ENCODE results near the gene SBNO1. TPM values are rescaled to one million over a fixed set of nuclear protein-coding genes. Genes with fewer than 3 reads are reported as not detected.
"Not testable (repeated sequence)": the region's sequence is repeated elsewhere in the genome, so short reads cannot be mapped to it uniquely, and the experiment has no call there.

The SBNO1 gene
- total RNA-seq, 2 donors from 2014 or later = 59.8 to 64.0 TPM

DNA sequence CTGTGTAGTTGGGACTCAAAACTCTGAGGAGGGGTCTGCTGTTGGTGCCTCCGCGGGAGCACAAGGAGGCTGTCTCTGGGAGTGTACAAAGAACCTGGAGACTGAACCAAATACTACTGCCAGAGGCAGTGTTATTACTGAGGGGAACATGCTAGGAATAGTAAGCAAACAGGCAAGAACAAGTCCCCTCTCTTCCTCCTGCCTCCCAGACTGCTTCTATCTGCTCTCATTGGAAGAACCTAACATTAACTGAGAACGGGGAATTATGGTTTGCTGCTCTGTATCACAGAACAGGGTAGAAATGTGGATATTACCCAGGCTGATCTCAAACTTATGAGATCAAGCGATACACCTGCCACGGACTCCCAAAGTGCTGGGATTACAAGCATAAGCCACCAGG is 14.7 kb upstream of the SBNO1 start:
- H3K4me1 Mint-ChIP-seq = no peaks in the 10 kb centered on the region
- no peaks in the 10 kb centered on the region for H3K9me3 Mint-ChIP-seq
- H3K27me3 Mint-ChIP-seq = no peaks in the 10 kb centered on the region
- ATAC-seq (replicated peaks) = no peak
- H3K36me3 Mint-ChIP-seq (ENCODE audit: low read depth) = no peaks in the 10 kb centered on the region
- no peak overlapping the region for H3K27ac Mint-ChIP-seq
- no peak overlapping the region for H3K4me3 Mint-ChIP-seq

- not testable (repeated sequence) for ATAC-seq (replicated peaks); H3K27me3 Mint-ChIP-seq; H3K4me3 Mint-ChIP-seq; H3K27ac Mint-ChIP-seq; H3K9me3 Mint-ChIP-seq; H3K36me3 Mint-ChIP-seq (ENCODE audit: low read depth); H3K4me1 Mint-ChIP-seq
These were observed 7.8 kb upstream of the SBNO1 start for GRCh38 chr12:123372415-123372814.

- not testable (repeated sequence) for H3K4me3 Mint-ChIP-seq; H3K4me1 Mint-ChIP-seq; H3K9me3 Mint-ChIP-seq; H3K27me3 Mint-ChIP-seq; H3K27ac Mint-ChIP-seq; ATAC-seq (replicated peaks); H3K36me3 Mint-ChIP-seq (ENCODE audit: low read depth)
These were observed 7.2 kb upstream of the SBNO1 start for GRCh38 chr12:123371667-123372368.

DNA sequence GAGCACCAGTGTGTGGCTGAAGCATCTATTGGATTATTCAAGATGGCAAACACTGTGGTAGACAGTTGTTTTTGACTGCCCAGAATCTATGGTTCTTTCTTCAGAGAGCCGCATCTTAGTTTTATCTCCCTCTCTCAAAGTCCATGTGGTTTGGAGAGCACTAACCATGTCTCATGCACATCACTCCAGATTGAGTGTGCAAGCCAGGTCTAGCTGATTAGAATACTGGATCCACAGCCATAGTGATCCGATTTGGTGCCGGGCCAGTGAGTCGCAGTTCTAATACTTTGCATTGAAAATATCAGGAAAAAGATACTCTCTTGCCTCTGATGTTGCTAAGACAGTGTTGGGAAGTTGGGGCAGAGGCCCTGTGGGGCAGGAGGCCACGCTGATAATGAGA is 4.6 kb upstream of the SBNO1 start:
- no peak for ATAC-seq (replicated peaks)
- Mint-ChIP-seq H3K4me3 (no peak overlapping the region), H3K27ac (no peak overlapping the region), H3K36me3 (ENCODE audit: low read depth) (peaks cover 10% of the 10 kb centered on the region), H3K27me3 (no peaks in the 10 kb centered on the region), H3K9me3 (no peaks in the 10 kb centered on the region), H3K4me1 (peaks cover 6% of the 10 kb centered on the region)

DNA sequence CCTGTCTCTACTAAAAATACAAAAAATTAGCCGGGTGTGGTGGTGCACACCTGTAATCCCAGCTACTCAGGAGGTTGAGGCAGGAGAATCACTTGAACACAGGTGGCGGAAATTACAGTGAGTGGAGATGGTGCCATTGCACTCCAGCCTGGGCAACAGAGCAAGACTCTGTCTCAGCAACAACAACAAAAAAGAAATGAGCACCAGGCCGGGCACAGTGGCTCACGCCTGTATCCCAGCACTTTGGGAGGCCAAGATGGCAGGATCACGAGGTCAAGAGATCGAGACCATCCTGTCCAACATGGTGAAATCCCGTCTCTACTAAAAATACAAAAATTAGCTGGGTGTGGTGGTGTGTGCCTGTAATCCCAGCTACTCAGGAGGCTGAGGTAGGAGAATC is 3.8 kb upstream of the SBNO1 start:
- Mint-ChIP-seq H3K36me3 (ENCODE audit: low read depth) (peaks cover 16% of the 10 kb centered on the region), H3K27ac (peak overlapping the region; percentile 54)
- not testable (repeated sequence) for H3K27me3 Mint-ChIP-seq; ATAC-seq (replicated peaks); H3K4me1 Mint-ChIP-seq; H3K4me3 Mint-ChIP-seq; H3K9me3 Mint-ChIP-seq

DNA sequence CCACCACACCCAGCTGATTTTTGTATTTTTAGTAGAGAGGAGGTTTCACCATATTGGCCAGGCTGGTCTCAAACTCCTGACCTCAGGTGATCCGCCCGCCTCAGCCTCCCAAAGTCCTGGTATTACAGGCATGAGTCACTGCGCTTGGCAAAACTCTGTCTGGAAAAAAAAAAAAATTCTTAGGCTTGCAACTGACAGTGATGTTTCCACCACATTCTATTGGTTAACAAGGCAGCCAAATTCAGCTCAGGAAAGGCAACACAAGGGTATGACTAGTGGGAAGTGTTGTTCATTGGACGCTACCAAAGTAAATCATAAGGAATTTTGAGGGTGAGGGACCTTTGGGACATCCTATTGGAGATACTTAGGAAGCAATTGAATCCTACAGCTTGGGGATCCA is 2.9 kb upstream of the SBNO1 start:
- peaks cover 10% of the 10 kb centered on the region for H3K4me1 Mint-ChIP-seq
- no peak for ATAC-seq (replicated peaks)
- H3K27ac Mint-ChIP-seq = peak overlapping the region; percentile 54
- H3K4me3 Mint-ChIP-seq = no peak overlapping the region
- peaks cover 23% of the 10 kb centered on the region for H3K36me3 Mint-ChIP-seq (ENCODE audit: low read depth)
- H3K27me3 Mint-ChIP-seq = no peaks in the 10 kb centered on the region
- no peaks in the 10 kb centered on the region for H3K9me3 Mint-ChIP-seq

DNA sequence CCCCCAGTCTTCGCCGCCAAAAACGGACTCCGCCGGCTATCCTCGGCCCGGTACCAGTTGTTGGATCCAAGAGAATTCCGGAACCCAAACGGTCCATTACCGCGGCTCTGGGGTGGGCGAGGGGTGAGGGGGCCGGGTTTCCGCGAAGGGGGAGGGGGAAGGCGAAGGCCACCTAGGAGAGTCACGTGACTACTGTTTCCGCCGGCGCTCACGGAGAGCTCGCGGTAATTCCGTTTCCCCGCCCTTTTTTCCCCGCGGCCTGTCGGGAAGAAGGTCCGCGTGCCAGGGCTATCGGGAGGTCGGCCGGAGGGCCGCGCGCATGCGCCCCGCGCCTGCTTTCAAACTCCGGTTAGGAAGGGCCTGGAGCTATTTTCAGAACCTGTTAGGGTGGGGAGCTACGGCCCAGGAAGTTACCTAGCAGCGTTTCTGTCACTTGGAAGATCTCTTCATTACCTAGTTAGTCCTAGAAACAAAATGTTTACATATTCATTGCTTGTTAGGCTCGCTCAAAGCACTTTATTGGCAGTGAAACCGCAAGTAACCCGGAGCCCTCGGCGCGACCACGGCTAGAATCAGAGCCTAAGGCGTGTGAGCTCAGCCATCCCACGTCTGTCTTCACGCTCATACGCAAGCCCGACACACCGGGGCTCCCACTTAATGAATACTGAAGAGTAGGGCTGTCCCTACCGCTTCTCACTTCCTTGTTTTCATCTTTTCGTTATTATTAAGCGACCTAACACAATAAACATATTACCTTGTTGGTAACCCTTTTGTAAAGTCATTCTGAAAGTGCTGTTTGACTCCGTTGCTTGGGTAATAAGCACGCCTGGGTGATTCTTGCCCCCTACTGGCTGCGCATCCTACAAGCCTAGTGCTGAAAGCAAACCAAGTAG is 624 bp upstream of the SBNO1 start:
- Mint-ChIP-seq H3K4me3 (peak overlapping the region; percentile 94), H3K27ac (peak overlapping the region; percentile 100), H3K9me3 (no peaks in the 10 kb centered on the region), H3K27me3 (no peaks in the 10 kb centered on the region), H3K4me1 (peaks cover 10% of the 10 kb centered on the region), H3K36me3 (ENCODE audit: low read depth) (peaks cover 28% of the 10 kb centered on the region)
- peak; percentile 84 for ATAC-seq (replicated peaks)

DNA sequence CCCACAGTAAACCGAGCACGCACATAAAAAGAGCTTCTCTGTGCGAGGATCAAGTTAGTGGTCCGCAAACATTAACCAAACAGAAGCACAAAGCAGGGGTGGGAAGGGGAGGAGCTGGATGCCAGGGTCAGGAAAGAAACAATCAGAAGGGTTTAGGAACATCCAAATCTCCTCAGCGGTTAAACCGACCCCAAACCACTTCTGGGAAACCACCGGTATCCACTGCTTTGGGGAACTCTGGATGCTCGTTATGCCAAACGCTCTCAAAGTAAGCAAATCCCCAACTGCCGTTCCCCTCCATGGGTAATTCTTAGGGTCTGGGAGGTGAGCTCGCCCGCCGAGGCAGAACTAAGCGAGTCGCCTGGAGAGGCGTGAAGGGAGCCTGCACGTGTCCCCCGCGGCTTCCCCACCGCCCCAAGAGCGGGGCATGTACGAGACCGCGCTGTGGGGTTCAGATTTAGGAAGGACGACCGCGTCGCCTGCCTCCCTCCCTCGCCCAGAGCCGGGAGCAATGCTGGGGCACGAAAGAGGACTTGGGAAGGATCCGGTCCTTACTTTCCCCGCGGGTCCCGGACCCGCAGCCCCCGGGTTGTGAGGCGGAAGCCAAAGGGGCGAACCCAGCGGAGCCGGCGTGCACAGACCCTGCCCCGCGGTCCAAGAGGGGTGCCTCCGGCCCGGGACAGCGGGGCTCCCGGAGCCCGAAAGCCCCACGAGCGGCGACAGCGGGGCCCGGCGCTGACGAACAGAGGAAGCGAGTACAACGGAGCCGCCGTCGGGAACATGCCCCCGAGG is 711 bp downstream of the SBNO1 start:
- H3K9me3 Mint-ChIP-seq = no peaks in the 10 kb centered on the region
- no peak for ATAC-seq (replicated peaks)
- peak overlapping the region; percentile 99 for H3K4me3 Mint-ChIP-seq
- no peaks in the 10 kb centered on the region for H3K27me3 Mint-ChIP-seq
- H3K27ac Mint-ChIP-seq = peak overlapping the region; percentile 95
- H3K36me3 Mint-ChIP-seq (ENCODE audit: low read depth) = peaks cover 28% of the 10 kb centered on the region
- H3K4me1 Mint-ChIP-seq = peaks cover 10% of the 10 kb centered on the region

GRCh38 chr12:123363390-123363739 is 1.3 kb downstream of the SBNO1 start:
- no peak for ATAC-seq (replicated peaks)
- Mint-ChIP-seq H3K4me3 (peak overlapping the region; percentile 99), H3K4me1 (peaks cover 10% of the 10 kb centered on the region), H3K27ac (peak overlapping the region; percentile 95), H3K9me3 (no peaks in the 10 kb centered on the region), H3K36me3 (ENCODE audit: low read depth) (peaks cover 29% of the 10 kb centered on the region), H3K27me3 (no peaks in the 10 kb centered on the region)

DNA sequence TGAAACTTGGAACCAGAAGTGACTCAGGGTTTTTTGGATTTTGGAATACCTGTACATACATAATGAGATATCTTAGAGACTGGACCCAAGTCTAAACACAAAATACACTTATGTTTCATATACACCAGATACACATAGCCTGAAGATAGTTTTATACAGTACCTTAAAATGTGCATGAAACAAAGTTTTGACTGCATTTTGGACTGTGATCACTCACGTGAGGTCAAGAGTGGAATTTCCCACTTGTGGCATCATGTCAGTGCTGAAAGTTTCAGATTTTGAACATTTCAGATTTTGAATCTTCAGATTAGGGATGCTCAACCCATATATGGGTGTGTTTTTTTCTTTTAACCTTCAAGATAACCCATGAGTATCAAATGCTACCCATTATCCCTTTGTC is 6.6 kb downstream of the SBNO1 start:
- Mint-ChIP-seq H3K27ac (peak overlapping the region; percentile 31), H3K9me3 (no peaks in the 10 kb centered on the region), H3K4me1 (peaks cover 17% of the 10 kb centered on the region), H3K36me3 (ENCODE audit: low read depth) (peaks cover 43% of the 10 kb centered on the region), H3K4me3 (peak overlapping the region; percentile 5), H3K27me3 (no peaks in the 10 kb centered on the region)
- ATAC-seq (replicated peaks) = peak; percentile 46

GRCh38 chr12:123356159-123356670 is 8.4 kb downstream of the SBNO1 start:
- Mint-ChIP-seq H3K27ac (no peak overlapping the region), H3K27me3 (no peaks in the 10 kb centered on the region), H3K9me3 (no peaks in the 10 kb centered on the region), H3K4me1 (peaks cover 27% of the 10 kb centered on the region), H3K36me3 (ENCODE audit: low read depth) (peaks cover 50% of the 10 kb centered on the region), H3K4me3 (no peak overlapping the region)
- no peak for ATAC-seq (replicated peaks)

- Mint-ChIP-seq H3K27me3 (no peaks in the 10 kb centered on the region), H3K4me1 (peaks cover 33% of the 10 kb centered on the region), H3K27ac (no peak overlapping the region), H3K36me3 (ENCODE audit: low read depth) (peaks cover 62% of the 10 kb centered on the region), H3K9me3 (no peaks in the 10 kb centered on the region), H3K4me3 (no peak overlapping the region)
- ATAC-seq (replicated peaks) = peak; percentile 24
These were observed 10.0 kb downstream of the SBNO1 start for GRCh38 chr12:123354600-123354999.

DNA sequence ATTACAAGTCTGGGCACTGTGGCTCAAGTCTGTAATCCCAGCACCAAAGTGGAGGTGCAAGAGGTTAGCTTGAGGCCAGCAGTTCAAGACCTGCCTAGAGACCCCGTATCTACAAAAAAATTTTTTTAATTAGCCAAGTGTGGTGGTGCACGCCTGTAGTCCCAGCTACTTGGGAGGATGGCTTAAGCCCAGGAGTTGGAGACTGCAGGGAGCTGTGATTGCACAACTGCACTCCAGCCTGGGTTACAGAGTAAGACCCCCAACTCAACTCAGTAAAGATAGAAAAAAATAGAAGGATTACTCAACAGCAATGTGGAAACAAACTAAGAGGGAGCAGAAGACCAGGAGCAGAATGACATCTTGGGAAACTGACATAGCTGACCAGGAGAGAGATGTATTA is 13.3 kb downstream of the SBNO1 start:
- H3K4me1 Mint-ChIP-seq = peaks cover 25% of the 10 kb centered on the region
- no peak overlapping the region for H3K4me3 Mint-ChIP-seq
- no peak for ATAC-seq (replicated peaks)
- no peaks in the 10 kb centered on the region for H3K27me3 Mint-ChIP-seq
- H3K9me3 Mint-ChIP-seq = no peaks in the 10 kb centered on the region
- peak overlapping the region; percentile 65 for H3K27ac Mint-ChIP-seq
- peaks cover 75% of the 10 kb centered on the region for H3K36me3 Mint-ChIP-seq (ENCODE audit: low read depth)

GRCh38 chr12:123346946-123347345 is 17.7 kb downstream of the SBNO1 start:
- Mint-ChIP-seq H3K36me3 (ENCODE audit: low read depth) (peaks cover 94% of the 10 kb centered on the region), H3K4me1 (peaks cover 19% of the 10 kb centered on the region), H3K27me3 (no peaks in the 10 kb centered on the region), H3K4me3 (no peak overlapping the region), H3K9me3 (no peaks in the 10 kb centered on the region), H3K27ac (no peak overlapping the region)
- no peak for ATAC-seq (replicated peaks)

All from activated T-helper 17 cell treated with anti-CD3 and anti-CD28 coated beads, Interleukin-2, amount 50 U/mL, for 72 hours (primary cell).